HCT116 (cell line): ENCODE results near the gene TAAR8. TPM values are rescaled to one million over a fixed set of nuclear protein-coding genes. Genes with fewer than 3 reads are reported as not detected.

Experiments
- ATAC-seq: fragments of 200-7000 bp; cut with Tn5 transposase; 2 replicates; pipeline ENCODE4 v1.9.1; 2020; ENCODE audit warnings: mild to moderate bottlenecking, moderate library complexity
- BruUV-seq: library from RNA; stranded (reverse); fragments of 400-500 nt; replicated peaks from 2 replicates; lab custom pipeline; 2021; lab: Mats Ljungman, UMichigan
- CTCF ChIA-PET: fragments of 300-600 bp; sonication (Branson Sonifier 250); formaldehyde crosslinking; loops from one replicate; lab custom pipeline; 2021; ENCODE audit warnings: antibody characterized with exemption; lab: Charles Lee
- POLR2A ChIA-PET: fragments of 300-600, 350-600 bp; sonication (Branson Sonifier 250); formaldehyde crosslinking; loops from one replicate; lab custom pipeline; 2021; ENCODE audit warnings: antibody characterized with exemption; lab: Charles Lee
- RAD21 ChIA-PET, 2 experiments: fragments of 300-600 bp; sonication (Branson Sonifier 250); formaldehyde crosslinking; loops; one replicate each; lab custom pipeline; 2023; ENCODE audit warnings: low total read pairs in 2 of 2; ENCODE audit not compliant: uncharacterized antibody in 2 of 2, unreplicated experiment in 2 of 2, low non-redundant PET in 1 of 2; lab: Charles Lee
- DNase-seq: peaks from one replicate; pipeline ENCODE4 v3.0.0-alpha.2; 2010; ENCODE audit warnings: low read depth, low spot score
- H2AFZ ChIP-seq: fragments of 200-600 bp; shearing (Covaris generic), sonication (generic); 2 replicates; pipeline ENCODE4 v1.6.1; 2017; ENCODE audit warnings: low read depth, mixed run types, mixed read lengths, antibody characterized with exemption, low read length; ENCODE audit not compliant: poor library complexity, severe bottlenecking
- H3K27ac ChIP-seq: 2 replicates; pipeline ENCODE4 v1.5.1; 2012; ENCODE audit warnings: low read depth, low read length
- H3K27me3 ChIP-seq: fragments of 200-600 bp; sonication (generic); 2 replicates; pipeline ENCODE4 v1.6.1; 2016; ENCODE audit warnings: mixed run types, low read length, mixed read lengths; ENCODE audit not compliant: insufficient read depth
- H3K36me3 ChIP-seq, 2 experiments: fragments of 200-500 bp in 1 of 2; fragments of 200-600 bp in 1 of 2; sonication (Bioruptor generic) in 1 of 2; sonication (generic) in 1 of 2; 2 replicates each; pipeline versions ENCODE4 v1.5.1 to v1.6.1; 2014 to 2016; ENCODE audit warnings: low read length in 2 of 2, inconsistent platforms in 1 of 2, mixed read lengths in 1 of 2, mixed run types in 1 of 2; ENCODE audit not compliant: insufficient read depth in 2 of 2, control insufficient read depth in 1 of 2
- H3K4me1 ChIP-seq, 2 experiments: fragments of 200-600 bp in 1 of 2; sonication (generic) in 1 of 2; 2 replicates each; pipeline versions ENCODE4 v1.5.1 to v1.6.1; 2012 to 2017; ENCODE audit warnings: low read length in 2 of 2, inconsistent platforms in 1 of 2, mild to moderate bottlenecking in 1 of 2, mixed read lengths in 1 of 2, mixed run types in 1 of 2, moderate library complexity in 1 of 2; ENCODE audit not compliant: insufficient read depth in 2 of 2, control insufficient read depth in 1 of 2
- H3K4me2 ChIP-seq: fragments of 200-600 bp; sonication (generic); 2 replicates; pipeline ENCODE4 v1.6.1; 2017; ENCODE audit warnings: mixed run types, low read length, mixed read lengths
- H3K4me3 ChIP-seq, 2 experiments: fragments of 200-600 bp in 1 of 2; sonication (generic) in 1 of 2; replicated peaks in 1 of 2; 2 replicates each; pipeline ENCODE4 v1.5.1; 2011 to 2016; ENCODE audit warnings: low read length in 2 of 2, control low read depth in 1 of 2, low read depth in 1 of 2, mild to moderate bottlenecking in 1 of 2, mixed read lengths in 1 of 2, mixed run types in 1 of 2
- H3K79me2 ChIP-seq: fragments of 200-600 bp; sonication (generic); 2 replicates; pipeline ENCODE4 v1.6.1; 2017; ENCODE audit warnings: mild to moderate bottlenecking, mixed run types, low read length, moderate library complexity, mixed read lengths; ENCODE audit not compliant: insufficient read depth
- H3K9ac ChIP-seq: fragments of 200-600 bp; sonication (generic); 2 replicates; pipeline ENCODE4 v1.6.1; 2016; ENCODE audit warnings: low read length, mixed read lengths
- H3K9me2 ChIP-seq: fragments of 200-600 bp; sonication (generic), shearing (Covaris generic); 2 replicates; pipeline ENCODE4 v1.6.1; 2017; ENCODE audit warnings: mixed run types, mild to moderate bottlenecking, moderate library complexity; ENCODE audit not compliant: insufficient read depth
- H3K9me3 ChIP-seq, 2 experiments: fragments of 200-500 bp in 1 of 2; fragments of 200-600 bp in 1 of 2; sonication (Bioruptor generic) in 1 of 2; sonication (generic) in 1 of 2; 2 replicates each; pipeline ENCODE4 v1.6.1; 2014 to 2017; ENCODE audit warnings: low read length in 2 of 2, mixed read lengths in 2 of 2, inconsistent platforms in 1 of 2, low read depth in 1 of 2, mild to moderate bottlenecking in 1 of 2, mixed run types in 1 of 2, moderate library complexity in 1 of 2; ENCODE audit not compliant: control insufficient read depth in 1 of 2, insufficient read depth in 1 of 2
- H4K20me1 ChIP-seq: fragments of 200-600 bp; sonication (generic), shearing (Covaris generic); 2 replicates; pipeline ENCODE4 v1.6.1; 2017; ENCODE audit warnings: mixed run types, mild to moderate bottlenecking, moderate library complexity; ENCODE audit not compliant: insufficient read depth
- CBX3 ChIP-seq: IDR thresholded peaks from 2 replicates; pipeline ENCODE4 v1.6.1; 2012; ENCODE audit warnings: low read depth
- CTCF ChIP-seq, 3 experiments: fragments of 200-600 bp in 1 of 3; sonication (generic) in 1 of 3; IDR thresholded peaks in 2 of 3; conservative IDR thresholded peaks in 1 of 3; 2 replicates each; pipeline ENCODE4 v1.5.1; 2012 to 2017; ENCODE audit warnings: low read depth in 2 of 3, low read length in 2 of 3, antibody characterized with exemption in 1 of 3, borderline replicate concordance in 1 of 3, control low read depth in 1 of 3, mild to moderate bottlenecking in 1 of 3, mixed read lengths in 1 of 3, mixed run types in 1 of 3, moderate library complexity in 1 of 3; ENCODE audit not compliant: insufficient read depth in 1 of 3
- ELF1 ChIP-seq: IDR thresholded peaks from 2 replicates; pipeline ENCODE4 v1.6.1; 2012; ENCODE audit warnings: low read depth, borderline replicate concordance
- EZH2 ChIP-seq: fragments of 200-600 bp; sonication (generic); IDR thresholded peaks from 2 replicates; pipeline ENCODE4 v1.6.1; 2017; ENCODE audit warnings: antibody characterized with exemption, mixed run types
- MAX ChIP-seq: IDR thresholded peaks from 2 replicates; pipeline ENCODE4 v1.6.1; 2012
- POLR2A ChIP-seq: IDR thresholded peaks from 2 replicates; pipeline ENCODE4 v1.7.0; 2011; ENCODE audit warnings: borderline replicate concordance; ENCODE audit not compliant: insufficient read depth, insufficient read length; ENCODE audit errors: extremely low read depth
- POLR2AphosphoS5 ChIP-seq: IDR thresholded peaks from 2 replicates; pipeline ENCODE4 v1.6.1; 2011; ENCODE audit warnings: mild to moderate bottlenecking, low read depth, low read length, moderate library complexity
- REST ChIP-seq: IDR thresholded peaks from 2 replicates; pipeline ENCODE4 v1.6.1; 2012; ENCODE audit warnings: low read depth
- SRF ChIP-seq: IDR thresholded peaks from 2 replicates; pipeline ENCODE4 v1.6.1; 2012; ENCODE audit warnings: low read depth
- TCF7L2 ChIP-seq: IDR thresholded peaks from 2 replicates; pipeline ENCODE4 v1.7.0; 2011; ENCODE audit warnings: borderline replicate concordance, inconsistent platforms; ENCODE audit not compliant: insufficient read depth, insufficient read length; ENCODE audit errors: extremely low read depth
- YY1 ChIP-seq: IDR thresholded peaks from 2 replicates; pipeline ENCODE4 v1.6.1; 2011; ENCODE audit warnings: low read length, low read depth, moderate library complexity, mild to moderate bottlenecking; ENCODE audit not compliant: insufficient replicate concordance; ENCODE audit errors: extremely low read depth
- ZBTB33 ChIP-seq: IDR thresholded peaks from 2 replicates; pipeline ENCODE4 v1.6.1; 2011; ENCODE audit warnings: mild to moderate bottlenecking, low read length, moderate library complexity; ENCODE audit not compliant: insufficient replicate concordance; ENCODE audit errors: extremely low read depth
- intact Hi-C: fragments of 100-400 bp; cut with micrococcal nuclease; formaldehyde crosslinking; loops from 2 replicates; pipeline ENCODE4 v1.10.0; 2022
- total RNA-seq: library from RNA; stranded (reverse); gene quantifications from one replicate; pipeline ENCODE4 v1.2.1, GENCODE V29; 2021; ENCODE audit not compliant: unreplicated experiment

The TAAR8 gene
- total RNA-seq, 1 experiment from 2014 or later = not detected

GRCh38 chr6:132513831-132514545, 38.5 kb upstream of the TAAR8 start:
- peaks cover 30% of the 10 kb centered on the region for H3K79me2 ChIP-seq
- no peak overlapping the region for H3K9ac ChIP-seq
- H3K9me2 ChIP-seq = no peaks in the 10 kb centered on the region
- H2AFZ ChIP-seq = peak overlapping the region; percentile 98
- no peaks in the 10 kb centered on the region for H4K20me1 ChIP-seq
- no peak for DNase-seq
- H3K36me3 ChIP-seq = no peaks in the 10 kb centered on the region
- peak overlapping the region; percentile 86 for H3K4me2 ChIP-seq
- no peaks in the 10 kb centered on the region for H3K9me3 ChIP-seq
- no peaks in the 10 kb centered on the region for H3K27me3 ChIP-seq
- ATAC-seq = no peak
- ChIA-PET RAD21 (no interaction called here), POLR2A (interaction anchor here (1.5 kb wide), 1 partner anchor 10 kb away, joined by 3 read pairs; no protein-coding TSS in a partner anchor), CTCF (interaction anchor here (1.3 to 1.7 kb wide), 3 partner anchors 30 to 234 kb away, joined by 5 to 7 read pairs (median 5); no protein-coding TSS in a partner anchor)
- peaks cover 6 to 18% of the 10 kb centered on the region in 2 experiments for H3K4me1 ChIP-seq
- H3K27ac ChIP-seq = no peak overlapping the region
- no TSS peak for BruUV-seq
- H3K4me3 ChIP-seq = peak overlapping the region in 1 of 2 experiments; percentile 79; a peak in 2 of 4 replicates
- intact Hi-C loops = no loop called here
- TF ChIP-seq POLR2A (no peak), SRF (no peak), POLR2AphosphoS5 (no peak), YY1 (no peak), ZBTB33 (no peak), MAX (no peak), REST (no peak), CTCF (IDR thresholded peaks at IDR 0.05 in 2 of 3, conservative IDR thresholded peaks at IDR 0.05 in 1 of 3; ENCODE audit: borderline replicate concordance in 1 of 3, insufficient read depth in 1 of 3, low read depth in 2 of 3, low read length in 2 of 3) (no peak), EZH2 (no peak), ELF1 (no peak), CBX3 (no peak), TCF7L2 (no peak)
- TF ChIP-seq, all 23 proteins: peak for 0
